ENCODE results near the gene NUP58.
A peak's percentile ranks its signal among the peaks of the same experiment; 100 is the strongest.
"Not testable (repeated sequence)": the region's sequence is repeated elsewhere in the genome, so short reads cannot be mapped to it uniquely, and the experiment has no call there.

The NUP58 gene

DNA sequence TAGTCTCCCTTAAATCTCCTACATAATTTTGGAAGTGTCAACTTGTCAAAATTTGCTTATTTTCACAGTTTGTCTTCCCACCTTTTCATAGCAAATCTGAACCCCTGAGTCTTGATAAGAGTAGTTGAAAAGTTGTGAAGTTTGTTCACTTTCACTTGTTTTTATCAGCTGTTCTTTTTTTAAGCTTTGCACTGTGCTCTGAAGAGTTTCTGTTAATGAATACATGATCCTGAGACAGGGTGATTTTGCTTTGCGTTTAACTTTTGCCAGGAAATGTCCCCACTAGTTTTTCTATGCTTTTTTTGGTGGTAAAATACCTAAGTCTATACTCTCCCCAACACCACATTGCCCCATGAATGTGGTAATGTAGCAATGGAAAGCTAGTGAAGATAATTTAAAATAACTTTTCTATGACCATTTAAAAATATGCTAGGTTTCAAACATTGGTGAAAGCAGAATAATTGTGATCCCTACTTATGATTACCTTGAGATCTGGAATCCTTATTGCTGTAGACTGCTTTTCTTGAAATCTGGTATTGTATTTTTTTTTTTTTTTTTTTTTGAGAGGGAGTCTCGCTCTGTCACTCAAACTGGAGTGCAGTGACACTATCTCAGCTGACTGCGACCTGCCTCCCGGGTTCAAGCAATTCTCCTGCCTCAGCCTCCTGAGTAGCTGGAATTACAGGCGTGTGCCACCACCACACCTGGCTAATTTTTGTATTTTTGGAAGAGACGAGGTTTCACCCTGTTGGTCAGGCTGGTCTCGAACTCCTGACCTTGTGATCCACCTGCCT is 5.4 kb downstream of the NUP58 start:
- no peak for DNase-seq

DNA sequence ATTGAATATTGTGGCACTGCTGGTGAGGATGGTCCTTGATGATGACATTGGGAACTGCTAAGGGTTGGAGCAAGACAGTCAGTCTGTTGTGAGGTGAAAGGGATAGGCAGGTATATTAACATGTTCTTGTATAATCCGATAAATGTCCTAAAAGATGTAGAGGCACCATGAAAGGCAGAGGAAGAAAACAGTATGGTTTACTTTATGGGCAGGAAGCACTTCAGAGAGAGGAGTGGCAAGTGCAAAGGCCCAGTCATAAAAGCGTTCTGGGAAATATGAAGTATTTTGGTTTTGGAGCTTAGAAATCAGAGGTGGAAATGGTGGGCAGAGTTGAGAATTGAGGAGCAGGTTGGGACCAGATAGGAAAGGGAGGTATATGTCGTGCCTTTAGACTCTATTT is 9.5 kb downstream of the NUP58 start:
- no peak for DNase-seq

DNA sequence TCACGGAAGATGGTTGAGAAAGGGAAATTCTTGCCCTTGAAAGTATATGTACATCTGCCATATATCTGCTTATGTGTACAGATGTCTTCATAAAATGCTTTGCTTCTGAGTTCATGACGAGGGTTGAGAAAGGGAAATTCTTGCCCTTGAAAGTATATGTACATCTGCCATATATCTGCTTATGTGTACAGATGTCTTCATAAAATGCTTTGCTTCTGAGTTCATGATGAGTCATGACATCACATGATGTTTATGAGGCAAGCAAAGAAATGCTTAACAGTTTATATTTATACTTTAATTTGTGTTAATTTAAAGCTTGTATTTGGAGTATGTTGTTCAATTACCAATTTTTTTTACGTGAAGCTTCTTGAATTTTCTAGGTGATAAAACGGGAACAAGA is 17.5 kb downstream of the NUP58 start:
- not testable (repeated sequence) for DNase-seq

DNA sequence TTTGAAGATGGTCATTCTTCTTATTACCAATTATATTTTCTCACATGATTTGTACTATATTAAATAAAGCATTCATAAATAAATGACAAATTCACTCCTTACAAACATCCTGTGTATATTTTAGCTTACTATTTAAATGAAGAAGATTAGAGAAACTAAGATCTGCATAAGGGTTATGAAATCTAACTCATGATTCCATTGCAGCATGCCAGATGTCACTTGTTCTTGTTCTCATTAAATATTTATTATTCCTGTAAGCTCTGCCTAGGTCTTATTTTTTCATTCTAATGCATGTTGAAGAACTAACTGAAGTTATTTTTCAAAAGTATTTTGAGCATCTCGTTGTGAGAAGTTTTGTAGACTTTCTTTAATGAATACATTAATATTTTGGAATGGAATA is 18.3 kb downstream of the NUP58 start:
- DNase-seq, result no peak

DNA sequence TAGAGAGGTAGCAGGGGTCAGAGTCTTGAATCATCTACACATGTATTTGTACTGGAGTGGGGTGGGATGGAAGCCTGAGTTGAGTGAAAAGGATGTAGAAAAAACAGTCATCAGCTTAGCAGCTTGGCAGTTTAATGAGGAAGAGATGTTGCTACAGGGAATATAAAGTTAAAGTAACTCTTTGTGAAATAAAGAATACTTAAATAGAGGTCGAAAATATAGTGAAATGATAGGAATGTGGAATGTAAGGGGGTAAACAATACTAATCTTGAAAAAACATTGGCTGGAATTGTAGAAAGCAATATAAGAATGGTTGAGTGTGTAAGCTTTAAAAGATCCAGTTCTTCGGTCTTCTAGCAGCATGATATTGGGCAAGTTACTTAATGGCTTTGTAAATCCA is 22.7 kb downstream of the NUP58 start:
- no peak for DNase-seq

DNA sequence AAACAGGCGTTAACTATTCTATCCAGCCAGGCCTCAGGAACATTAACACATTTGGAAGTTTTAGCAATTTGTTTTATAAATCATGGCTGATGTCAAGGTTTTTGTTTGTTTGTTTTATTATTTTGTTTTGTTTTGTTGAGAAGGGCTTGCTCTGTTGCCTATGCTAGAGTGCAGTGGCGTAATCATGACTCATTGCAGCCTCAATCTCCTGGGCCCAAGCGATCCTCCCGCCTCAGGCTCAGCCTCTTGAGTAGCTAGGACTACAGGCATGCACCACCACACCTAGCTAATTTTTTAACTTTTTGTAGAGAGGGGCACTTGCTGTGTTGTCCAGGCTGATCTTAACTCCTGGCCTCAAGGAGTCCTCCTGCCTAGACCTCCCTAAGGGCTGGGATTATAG is 28.3 kb downstream of the NUP58 start:
- DNase-seq, result no peak

DNA sequence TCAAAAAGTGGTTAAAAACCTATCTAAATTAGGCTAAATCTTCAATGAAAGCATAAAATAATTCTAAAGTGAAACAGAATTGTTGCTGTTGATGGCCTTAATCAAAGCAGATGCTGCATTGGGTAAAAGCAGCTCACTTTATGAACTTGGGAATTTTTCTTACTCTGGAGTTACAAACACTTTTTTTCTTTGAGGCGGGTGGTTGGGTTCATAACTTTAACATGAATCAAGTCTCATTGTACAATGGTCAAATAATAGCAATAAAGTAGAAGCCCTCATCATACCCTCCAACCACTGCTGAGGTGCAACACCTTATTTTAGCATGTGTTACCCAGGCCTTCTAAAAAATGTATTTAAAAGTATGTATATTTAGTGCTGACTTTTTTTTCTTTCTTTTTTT is 29.1 kb downstream of the NUP58 start:
- no peak for DNase-seq

DNA sequence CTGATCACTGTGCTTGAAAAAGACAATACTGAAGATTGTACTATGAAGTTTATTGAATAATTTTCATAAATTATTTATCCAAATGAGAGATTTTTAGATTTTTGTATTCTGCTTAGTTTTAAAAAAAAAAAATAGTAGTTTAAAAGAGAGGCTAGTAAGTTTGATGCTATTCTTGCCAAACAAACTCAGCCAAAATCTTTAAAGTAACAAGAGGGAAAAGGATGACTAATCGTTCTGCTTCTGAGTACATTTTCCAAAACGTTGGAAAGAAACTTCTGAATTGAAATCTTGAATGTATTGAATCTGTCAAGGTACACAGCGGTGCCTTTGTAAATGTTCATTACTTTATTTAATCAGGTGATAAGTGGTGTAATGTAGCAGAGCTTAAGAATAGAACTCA is 34.4 kb downstream of the NUP58 start:
- DNase-seq, result no peak

DNA sequence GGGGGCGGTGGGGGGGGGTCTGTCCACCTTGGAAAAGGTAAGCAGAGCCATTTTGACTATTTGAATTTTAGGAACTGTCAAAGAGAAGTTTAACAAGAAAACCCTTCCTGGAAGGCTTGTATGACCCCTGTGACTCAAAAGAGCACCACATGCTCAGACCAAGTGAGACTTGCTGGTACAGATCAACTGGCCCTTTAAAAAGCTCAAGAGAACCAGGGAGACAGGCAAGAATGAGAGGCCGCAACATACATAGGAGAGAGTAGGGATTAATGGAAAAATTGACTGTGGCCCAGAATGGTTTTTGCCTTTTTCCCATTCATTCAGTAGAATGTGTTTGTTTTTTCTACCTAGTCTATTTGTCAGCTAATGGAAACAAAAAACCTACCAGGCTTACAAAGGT is 44.2 kb downstream of the NUP58 start:
- DNase-seq, result no peak

DNA sequence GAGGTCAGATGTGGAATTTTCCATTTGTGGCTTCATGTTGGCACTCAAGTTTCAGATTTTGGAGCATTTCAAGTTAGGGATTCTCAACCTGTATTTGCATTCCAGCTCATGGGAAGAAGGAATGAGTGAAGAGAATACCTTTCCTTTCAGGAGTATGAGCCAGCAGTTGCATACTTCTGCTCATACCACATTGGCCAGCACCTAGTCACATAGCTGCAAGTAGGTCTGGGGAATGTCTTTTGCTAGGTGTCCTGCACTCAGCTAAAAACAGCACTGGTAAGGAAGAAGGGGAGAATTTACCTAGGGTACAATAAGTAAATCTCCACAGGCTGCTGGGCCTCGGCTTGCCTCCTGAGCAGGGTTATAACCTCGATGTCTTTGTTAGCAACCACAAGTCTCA is 45.7 kb downstream of the NUP58 start:
- DNase-seq, result no peak

DNA sequence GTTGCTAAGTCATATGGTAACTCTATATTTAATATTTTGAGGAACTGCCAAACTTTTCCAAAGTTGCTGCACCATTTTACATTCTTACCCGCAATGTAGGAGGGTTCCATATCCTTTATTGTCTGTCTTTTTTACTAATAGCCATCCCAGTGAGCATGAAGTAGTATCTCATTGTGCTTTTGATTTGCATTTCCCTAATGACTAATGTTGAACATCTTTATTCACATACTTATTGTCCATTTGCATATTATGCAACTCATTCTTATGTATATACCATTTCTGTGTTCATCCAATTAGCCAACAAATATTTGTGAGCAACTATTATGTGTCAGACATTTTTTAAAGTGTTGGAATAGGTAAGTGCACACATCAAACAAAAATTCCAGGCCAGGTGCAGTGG is 50.0 kb downstream of the NUP58 start:
- DNase-seq, result no peak

DNA sequence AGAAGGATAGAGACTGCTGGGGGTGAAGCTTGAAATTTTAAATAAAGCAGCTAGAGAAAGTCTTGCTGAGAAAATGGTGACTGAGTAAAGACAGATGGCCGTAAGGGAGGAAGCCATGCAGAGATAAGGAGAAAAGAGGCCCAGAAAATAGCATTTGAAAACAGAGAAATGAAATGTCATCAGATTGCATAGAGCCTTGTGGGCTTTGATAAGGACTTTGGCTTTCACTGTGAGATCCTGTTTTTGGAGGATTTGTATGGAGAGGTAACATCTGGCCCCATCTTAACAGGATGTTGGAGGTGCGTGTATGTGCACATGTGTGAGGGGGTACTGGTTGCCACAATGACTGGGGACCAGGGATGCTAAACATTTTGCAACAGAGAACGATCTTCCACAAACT is 50.8 kb downstream of the NUP58 start:
- DNase-seq, result no peak

DNA sequence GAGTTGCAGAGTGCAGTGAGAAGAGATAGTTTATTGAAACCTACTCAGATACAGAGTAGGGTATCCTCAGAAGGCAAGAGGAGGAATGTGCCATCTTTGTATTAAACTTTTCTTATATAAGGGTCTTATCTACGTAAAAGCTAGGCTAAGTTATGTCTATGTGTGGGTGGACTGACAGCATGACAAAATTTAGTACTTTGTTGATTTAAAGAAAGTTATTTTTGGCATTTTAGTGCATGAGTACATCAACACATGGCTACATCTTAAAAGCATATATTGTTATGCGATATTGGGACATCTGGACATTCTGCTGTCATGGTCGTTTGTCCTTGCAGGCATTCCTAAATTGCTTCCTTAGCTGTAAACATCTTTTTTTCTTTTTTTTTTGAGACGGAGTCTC is 51.4 kb downstream of the NUP58 start:
- no peak for DNase-seq

DNA sequence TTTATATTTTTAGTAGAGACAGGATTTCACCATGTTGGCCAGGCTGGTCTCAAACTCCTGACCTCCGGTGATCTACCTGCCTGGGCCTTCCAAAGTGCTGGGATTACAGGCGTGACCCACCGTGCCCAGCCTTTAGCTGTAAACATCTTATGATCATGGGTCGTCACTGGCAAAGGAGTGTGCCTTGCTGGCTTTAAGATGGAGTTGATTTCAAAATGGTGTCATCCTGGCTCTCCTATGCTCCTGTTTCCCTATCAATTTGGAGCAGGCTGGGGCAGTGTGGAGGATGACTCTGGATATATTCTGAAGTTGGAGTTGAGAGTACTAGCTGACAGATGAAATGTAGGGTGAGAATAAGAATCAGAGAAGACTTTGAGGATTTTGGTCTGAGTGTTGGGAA is 51.9 kb downstream of the NUP58 start:
- no peak for DNase-seq

DNA sequence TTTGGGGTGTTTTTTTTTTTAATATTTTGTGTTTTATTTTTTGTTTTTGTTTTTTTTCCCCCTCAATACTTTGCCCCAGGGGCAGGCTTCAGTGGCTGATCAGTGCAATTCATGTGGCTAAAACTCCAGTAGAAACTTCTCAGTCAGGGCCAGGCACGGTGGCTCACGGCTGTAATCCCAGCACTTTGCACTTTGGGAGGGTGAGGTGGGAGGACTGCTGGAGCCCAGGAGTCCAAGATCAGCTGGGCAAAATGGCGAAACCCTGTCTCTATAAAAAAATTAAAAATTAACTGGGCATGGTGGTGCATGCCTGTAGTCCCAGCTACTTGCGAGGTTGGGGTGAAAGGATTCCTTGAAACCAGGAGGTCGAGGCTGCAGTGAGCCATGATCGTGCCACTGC is 53.0 kb downstream of the NUP58 start:
- DNase-seq, result no peak

DNA sequence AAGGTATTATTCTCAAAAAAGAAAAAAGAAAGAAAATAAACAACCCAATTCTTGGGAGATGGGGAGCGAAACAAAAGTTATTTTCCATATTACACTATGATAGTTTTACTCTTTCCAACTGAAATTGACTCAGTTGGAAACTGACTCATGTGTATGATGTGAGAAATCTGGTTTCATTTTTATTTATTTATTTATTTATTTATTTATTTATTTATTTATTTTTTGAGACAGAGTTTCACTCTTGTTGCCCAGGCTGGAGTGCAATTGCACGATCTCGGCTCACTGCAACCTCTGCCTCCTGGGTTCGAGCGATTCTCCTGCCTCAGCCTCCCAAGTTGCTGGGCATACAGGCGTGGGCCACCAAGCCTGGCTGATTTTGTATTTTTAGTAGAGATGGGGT is 59.0 kb downstream of the NUP58 start:
- DNase-seq, result not testable (repeated sequence)

DNA sequence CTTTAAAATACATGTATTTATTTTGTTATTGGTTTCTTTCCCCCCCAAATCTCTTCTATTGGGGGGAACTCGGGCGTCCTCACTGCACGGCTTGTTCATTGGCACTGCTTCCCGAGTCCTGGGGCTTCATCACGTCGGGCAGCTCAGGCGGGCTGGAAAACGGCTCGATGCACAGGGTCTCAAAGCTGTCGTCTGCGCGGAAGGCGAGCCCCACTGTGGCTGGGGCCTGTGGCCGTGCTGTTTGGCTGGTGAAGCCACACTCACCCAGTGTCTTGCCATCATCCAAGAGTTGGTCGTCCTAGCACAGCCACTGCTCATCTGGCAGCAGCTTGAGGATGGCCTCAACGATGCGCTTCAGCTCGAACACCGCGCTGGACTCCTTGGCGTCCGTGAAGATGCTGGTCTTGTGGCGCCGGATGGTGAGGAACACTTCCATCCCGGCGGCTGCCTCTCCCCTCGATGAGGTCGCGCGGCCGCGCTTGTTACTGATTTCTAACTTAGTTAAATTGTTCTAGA is 64.4 kb downstream of the NUP58 start:
- no peak for DNase-seq

DNA sequence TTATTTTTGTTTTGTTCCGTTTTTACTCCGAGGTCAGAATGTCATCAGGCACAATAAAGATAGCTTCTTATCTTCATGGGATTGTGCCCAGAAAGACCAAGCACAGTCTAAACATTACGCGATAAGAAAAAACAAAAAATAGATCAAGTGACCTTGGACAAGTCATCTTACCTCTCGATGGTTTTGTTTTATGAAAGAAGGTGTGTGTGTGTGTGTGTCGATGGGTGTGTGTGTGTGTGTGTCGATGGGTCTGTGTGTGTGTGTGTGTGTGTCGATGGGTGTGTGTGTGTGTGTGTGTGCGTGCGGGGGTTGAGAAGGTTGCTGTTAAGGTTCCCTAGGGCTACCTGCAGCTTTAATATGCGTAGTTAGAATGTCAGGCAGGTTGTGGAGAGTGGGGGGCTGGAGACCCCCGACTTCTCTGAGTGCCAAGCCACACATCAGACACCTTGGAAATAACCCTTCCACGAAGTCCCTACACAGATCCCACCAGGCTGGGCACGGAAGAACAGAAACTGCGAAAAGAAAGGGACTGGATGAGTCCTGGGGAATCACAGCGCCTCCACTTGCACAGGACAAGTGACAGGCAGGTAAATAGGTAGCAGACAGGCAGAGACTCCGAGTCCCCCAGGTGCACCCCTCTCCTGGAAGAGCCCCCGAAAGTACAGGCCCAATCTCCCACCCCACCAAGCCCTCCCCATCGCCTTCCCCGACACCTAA is 69.9 kb downstream of the NUP58 start:
- DNase-seq, result no peak

DNA sequence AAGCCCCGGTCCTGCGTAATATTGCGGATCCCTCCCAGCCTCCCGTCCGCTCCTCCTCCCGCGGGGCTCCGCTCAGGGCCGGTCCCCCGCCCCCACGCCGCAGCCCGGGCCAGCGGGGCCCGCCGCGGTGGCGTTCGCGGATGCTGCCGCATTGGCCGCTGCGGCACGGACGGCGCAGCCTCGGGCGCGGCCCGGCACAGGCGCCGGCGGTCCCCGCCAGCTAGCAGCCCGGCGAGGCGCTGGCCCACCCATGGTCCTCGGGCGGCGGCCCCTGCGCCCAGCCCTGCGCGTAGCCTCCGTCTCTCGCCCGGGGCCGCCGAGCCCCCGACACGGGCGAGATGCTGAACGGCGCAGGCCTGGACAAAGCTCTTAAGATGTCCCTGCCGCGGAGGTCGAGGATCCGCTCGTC is 70.5 kb downstream of the NUP58 start, which contains the start of gene ATP8A2:
ATP8A2 (plus strand) TSS at position 100 of the 409 bp plus-strand sequence; CDS start at position 339, 239 bp downstream.
- no peak for DNase-seq

DNA sequence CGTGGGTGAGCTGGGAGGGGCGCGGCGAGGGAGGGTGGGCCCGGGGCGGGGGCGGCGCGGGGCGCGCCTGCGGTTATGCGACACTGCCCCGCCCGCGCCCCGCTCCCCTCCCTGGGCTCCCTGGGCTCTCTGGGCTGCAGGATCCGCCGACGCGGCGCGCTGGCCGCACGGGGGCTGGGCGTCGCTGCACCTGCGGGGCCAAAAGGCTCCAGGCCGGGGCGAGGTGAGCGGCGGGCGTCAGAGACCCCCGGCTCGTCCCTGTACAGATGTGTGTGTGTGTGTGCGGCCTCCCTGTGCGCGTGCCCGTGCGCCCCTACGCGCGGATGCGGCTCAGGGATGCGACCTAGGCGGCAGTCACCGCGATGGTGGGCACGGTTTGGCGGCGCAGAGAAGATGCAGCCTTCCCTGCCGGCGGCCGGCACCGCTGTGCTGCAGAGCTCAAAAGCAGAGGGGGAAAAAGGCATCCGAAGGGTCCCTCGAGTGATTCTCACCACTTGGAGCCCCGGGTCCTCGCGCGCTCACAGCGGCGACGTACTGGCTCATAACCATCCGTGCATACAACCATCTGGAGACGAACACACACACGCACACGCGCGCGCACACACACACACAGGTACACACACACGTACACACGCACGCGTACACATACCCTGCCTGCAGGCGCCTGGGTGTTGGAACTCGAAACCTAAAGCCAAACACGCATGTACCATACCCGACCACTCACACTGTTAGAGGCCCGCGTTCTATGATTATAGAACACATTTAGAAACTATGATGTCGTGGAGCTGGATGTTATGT is 71.1 kb downstream of the NUP58 start:
- no peak for DNase-seq

DNA sequence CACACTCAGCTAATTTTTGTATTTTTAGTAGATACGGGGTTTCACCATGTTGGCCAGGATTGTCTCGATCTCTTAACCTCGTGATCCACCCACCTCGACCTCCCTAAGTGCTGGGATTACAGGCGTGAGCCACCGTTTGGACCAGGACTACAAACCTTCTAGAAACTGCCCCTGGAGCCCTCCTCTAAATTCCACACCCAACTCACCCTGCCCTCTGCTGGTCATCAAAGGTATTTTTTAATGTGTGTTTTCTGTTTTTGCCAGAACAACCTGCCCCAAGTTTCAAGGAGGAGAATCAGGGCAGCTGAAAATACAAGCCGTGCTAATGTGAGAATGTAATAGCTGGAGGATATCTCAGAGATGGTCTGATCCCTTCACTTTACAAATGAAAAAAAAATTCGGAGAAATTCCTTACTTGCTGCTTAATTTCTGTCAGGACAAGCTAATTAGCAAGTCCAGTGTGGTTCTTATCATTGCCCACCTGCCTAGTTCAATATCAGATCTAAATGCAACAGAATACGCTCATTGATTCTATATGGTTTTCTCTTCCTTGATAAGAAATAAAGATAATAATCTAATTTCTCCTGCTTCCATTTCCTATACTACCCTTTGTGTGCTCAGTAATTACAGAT is 74.4 kb downstream of the NUP58 start:
- DNase-seq, result peak; percentile 40

DNA sequence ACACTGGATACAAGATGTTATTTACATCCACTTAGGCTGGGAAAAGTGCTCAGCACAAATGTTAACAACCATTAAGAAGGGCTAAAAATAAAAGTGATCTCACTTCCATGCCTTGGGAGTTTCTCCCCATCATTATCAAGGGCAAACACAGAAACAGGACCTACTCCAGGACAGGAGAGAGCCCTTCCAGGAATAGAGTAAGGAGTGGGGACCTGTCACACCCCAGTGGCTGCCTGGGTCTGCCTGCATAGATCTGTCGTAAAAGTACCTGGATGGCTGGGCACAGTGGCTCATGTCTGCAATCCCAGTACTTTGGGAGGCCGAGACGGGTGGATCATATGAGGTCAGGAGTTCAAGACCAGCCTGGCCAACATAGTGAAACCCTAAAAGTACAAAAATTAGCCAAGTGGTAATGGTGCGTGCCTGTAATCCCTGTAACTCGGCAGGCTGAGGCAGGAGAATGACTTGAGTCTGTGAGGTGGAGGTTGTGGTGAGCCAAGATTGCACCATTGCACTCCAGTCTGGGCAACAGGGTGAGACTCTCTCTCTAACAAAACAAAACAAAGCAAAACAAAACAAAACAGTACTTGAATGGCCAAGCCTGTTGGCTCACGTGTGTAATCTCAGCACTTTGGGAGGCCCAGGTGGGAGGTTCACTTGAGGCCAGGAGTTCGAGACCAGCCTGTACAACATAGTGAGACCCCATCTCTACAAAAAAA is 76.0 kb downstream of the NUP58 start:
- no peak for DNase-seq

Data from KG1 (cell line).